Astrocyte (in vitro differentiated cells and primary cell): ENCODE measurements around the gene MON2. TPM values are rescaled to one million over a fixed set of nuclear protein-coding genes. Genes with fewer than 3 reads are reported as not detected.

Experiments used
- DNase-seq: peaks from one replicate; pipeline ENCODE4 v3.0.0-alpha.2; 2010; ENCODE audit warnings: low read depth
- FAIRE-seq: peaks from 2 replicates; lab custom pipeline; 2011; peaks lifted over from hg19 to GRCh38; lab: Jason Lieb, UNC
- H2AFZ ChIP-seq: 2 replicates; pipeline ENCODE4 v1.6.0; 2012; ENCODE audit warnings: low read depth, low read length, inconsistent platforms
- H3K27ac ChIP-seq: 2 replicates; pipeline ENCODE4 v1.5.1; 2011; ENCODE audit warnings: low read depth, low read length, inconsistent platforms
- H3K27me3 ChIP-seq: 2 replicates; pipeline ENCODE4 v1.6.0; 2011; ENCODE audit warnings: low read length, inconsistent platforms; ENCODE audit not compliant: insufficient read depth
- H3K36me3 ChIP-seq: 2 replicates; pipeline ENCODE4 v1.5.1; 2011; ENCODE audit warnings: low read length, inconsistent platforms; ENCODE audit not compliant: insufficient read depth
- H3K4me1 ChIP-seq: 2 replicates; pipeline ENCODE4 v1.5.1; 2011; ENCODE audit warnings: low read length, inconsistent platforms; ENCODE audit not compliant: insufficient read depth
- H3K4me2 ChIP-seq: 2 replicates; pipeline ENCODE4 v1.6.0; 2012; ENCODE audit warnings: low read length, inconsistent platforms
- H3K4me3 ChIP-seq: 2 replicates; pipeline ENCODE4 v1.5.1; 2011; ENCODE audit warnings: low read depth, mild to moderate bottlenecking, low read length, inconsistent platforms; ENCODE audit not compliant: insufficient read depth
- H3K79me2 ChIP-seq: 2 replicates; pipeline ENCODE4 v1.6.0; 2012; ENCODE audit warnings: mild to moderate bottlenecking, low read length, inconsistent platforms; ENCODE audit not compliant: insufficient read depth
- H3K9ac ChIP-seq: 2 replicates; pipeline ENCODE4 v1.6.0; 2012; ENCODE audit warnings: mild to moderate bottlenecking, low read length, inconsistent platforms
- H3K9me3 ChIP-seq: 2 replicates; pipeline ENCODE4 v1.5.1; 2012; ENCODE audit warnings: low read depth, mild to moderate bottlenecking, low read length, inconsistent platforms; ENCODE audit not compliant: insufficient read depth
- H4K20me1 ChIP-seq: 2 replicates; pipeline ENCODE4 v1.6.0; 2012; ENCODE audit warnings: low read length, inconsistent platforms; ENCODE audit not compliant: insufficient read depth
- H3K27ac Mint-ChIP-seq: one replicate; pipeline ENCODE4 v1.8.0; 2021; ENCODE audit warnings: mild to moderate bottlenecking, mixed read lengths; ENCODE audit not compliant: unreplicated experiment
- H3K27me3 Mint-ChIP-seq: one replicate; pipeline ENCODE4 v1.8.0; 2021; ENCODE audit warnings: low read depth, mixed read lengths; ENCODE audit not compliant: unreplicated experiment
- H3K36me3 Mint-ChIP-seq: one replicate; pipeline ENCODE4 v1.8.0; 2021; ENCODE audit warnings: low read depth, mixed read lengths; ENCODE audit not compliant: unreplicated experiment
- H3K4me1 Mint-ChIP-seq: one replicate; pipeline ENCODE4 v1.8.0; 2021; ENCODE audit warnings: low read depth, mixed read lengths; ENCODE audit not compliant: unreplicated experiment
- H3K4me3 Mint-ChIP-seq: one replicate; pipeline ENCODE4 v1.8.0; 2021; ENCODE audit warnings: mild to moderate bottlenecking, moderate library complexity, mixed read lengths; ENCODE audit not compliant: unreplicated experiment
- H3K9me3 Mint-ChIP-seq: one replicate; pipeline ENCODE4 v1.8.0; 2021; ENCODE audit warnings: mild to moderate bottlenecking, mixed read lengths; ENCODE audit not compliant: unreplicated experiment
- EZH2 ChIP-seq: IDR thresholded peaks from 2 replicates; pipeline ENCODE4 v1.6.1; 2012; ENCODE audit warnings: mild to moderate bottlenecking, low read length, inconsistent platforms; ENCODE audit not compliant: insufficient read depth
- total RNA-seq: library from RNA; stranded (reverse); gene quantifications from 2 replicates; pipeline ENCODE4 v1.2.1, GENCODE V29; 2021
- TF ChIP-seq, protein P1 (sequence below): IDR thresholded peaks from 2 replicates; pipeline ENCODE4 v1.5.1; 2011; ENCODE audit warnings: low read depth, mild to moderate bottlenecking, inconsistent platforms, low read length, moderate library complexity; ENCODE audit not compliant: insufficient read depth

The MON2 gene
- total RNA-seq, 1 donor from 2014 or later, result 39.7 TPM

DNA sequence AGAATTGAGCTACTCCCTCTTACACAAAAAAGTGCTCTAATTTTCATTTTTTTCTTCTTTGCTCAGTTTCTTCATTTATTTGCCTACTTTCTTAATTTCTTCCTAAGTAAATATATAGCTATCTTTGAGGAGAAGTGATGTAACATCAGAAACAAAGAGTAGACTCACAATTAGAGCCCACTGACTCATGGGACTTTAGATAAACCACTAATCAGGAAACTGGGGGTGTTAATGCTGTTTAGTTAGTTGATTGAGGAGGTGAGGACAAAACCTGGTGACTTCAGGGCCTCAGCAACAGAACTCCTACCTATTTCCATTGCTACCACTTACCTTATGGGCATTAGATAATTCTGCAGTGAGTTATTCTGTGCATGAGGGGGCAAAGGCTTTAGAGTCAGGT, 151.7 kb downstream of the MON2 start:
- Histone ChIP-seq H3K79me2 (no peaks in the 10 kb centered on the region), H3K27me3 (no peaks in the 10 kb centered on the region), H3K4me3 (no peak overlapping the region), H3K27ac (no peak overlapping the region), H3K9ac (no peak overlapping the region), H3K36me3 (peaks cover 2% of the 10 kb centered on the region), H2AFZ (no peak overlapping the region), H3K4me1 (no peaks in the 10 kb centered on the region), H3K9me3 (no peaks in the 10 kb centered on the region), H4K20me1 (no peaks in the 10 kb centered on the region), H3K4me2 (no peak overlapping the region)
- FAIRE-seq, result no peak
- Mint-ChIP-seq H3K27ac (no peak overlapping the region), H3K4me1 (no peaks in the 10 kb centered on the region), H3K9me3 (no peaks in the 10 kb centered on the region), H3K4me3 (no peak overlapping the region), H3K36me3 (no peaks in the 10 kb centered on the region), H3K27me3 (no peaks in the 10 kb centered on the region)
- DNase-seq, result no peak
- no peak for TF ChIP-seq EZH2
- TF ChIP-seq, protein P1, sequence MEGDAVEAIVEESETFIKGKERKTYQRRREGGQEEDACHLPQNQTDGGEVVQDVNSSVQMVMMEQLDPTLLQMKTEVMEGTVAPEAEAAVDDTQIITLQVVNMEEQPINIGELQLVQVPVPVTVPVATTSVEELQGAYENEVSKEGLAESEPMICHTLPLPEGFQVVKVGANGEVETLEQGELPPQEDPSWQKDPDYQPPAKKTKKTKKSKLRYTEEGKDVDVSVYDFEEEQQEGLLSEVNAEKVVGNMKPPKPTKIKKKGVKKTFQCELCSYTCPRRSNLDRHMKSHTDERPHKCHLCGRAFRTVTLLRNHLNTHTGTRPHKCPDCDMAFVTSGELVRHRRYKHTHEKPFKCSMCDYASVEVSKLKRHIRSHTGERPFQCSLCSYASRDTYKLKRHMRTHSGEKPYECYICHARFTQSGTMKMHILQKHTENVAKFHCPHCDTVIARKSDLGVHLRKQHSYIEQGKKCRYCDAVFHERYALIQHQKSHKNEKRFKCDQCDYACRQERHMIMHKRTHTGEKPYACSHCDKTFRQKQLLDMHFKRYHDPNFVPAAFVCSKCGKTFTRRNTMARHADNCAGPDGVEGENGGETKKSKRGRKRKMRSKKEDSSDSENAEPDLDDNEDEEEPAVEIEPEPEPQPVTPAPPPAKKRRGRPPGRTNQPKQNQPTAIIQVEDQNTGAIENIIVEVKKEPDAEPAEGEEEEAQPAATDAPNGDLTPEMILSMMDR, result no peak

DNA sequence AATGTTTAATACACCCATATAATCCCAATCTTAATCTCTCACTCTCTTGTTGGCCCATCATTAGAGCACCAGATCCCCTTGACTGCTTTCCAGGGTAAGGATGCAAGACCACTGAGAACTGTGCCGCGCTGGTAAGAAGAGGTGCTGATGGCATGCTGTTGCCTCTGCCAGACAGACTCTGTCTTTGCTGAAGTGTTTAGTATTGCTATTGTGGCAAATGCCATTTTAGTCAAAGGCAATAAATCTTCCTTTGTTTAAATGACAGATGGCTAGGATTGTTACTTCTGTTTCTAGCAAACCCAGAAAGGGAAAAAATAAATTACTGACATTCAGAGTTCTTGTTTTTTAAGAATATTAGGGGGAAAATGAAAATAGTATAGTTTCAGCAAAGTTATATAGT, 152.3 kb downstream of the MON2 start:
- H3K27me3 Mint-ChIP-seq, result no peaks in the 10 kb centered on the region
- no peaks in the 10 kb centered on the region for H3K79me2 ChIP-seq
- TF ChIP-seq EZH2, result no peak
- TF ChIP-seq, protein P1, result no peak
- no peaks in the 10 kb centered on the region for H3K9me3 Mint-ChIP-seq
- H3K36me3 Mint-ChIP-seq, result no peaks in the 10 kb centered on the region
- H3K27ac Mint-ChIP-seq, result no peak overlapping the region
- no peak overlapping the region for H3K4me2 ChIP-seq
- no peaks in the 10 kb centered on the region for H3K4me1 Mint-ChIP-seq
- H4K20me1 ChIP-seq, result no peaks in the 10 kb centered on the region
- H3K4me3 Mint-ChIP-seq, result no peak overlapping the region
- no peak overlapping the region for H2AFZ ChIP-seq
- H3K27me3 ChIP-seq, result no peaks in the 10 kb centered on the region
- H3K27ac ChIP-seq, result no peak overlapping the region
- DNase-seq (no peak), FAIRE-seq (no peak)
- H3K36me3 ChIP-seq, result no peaks in the 10 kb centered on the region
- no peak overlapping the region for H3K4me3 ChIP-seq
- H3K9me3 ChIP-seq, result no peaks in the 10 kb centered on the region
- H3K9ac ChIP-seq, result no peak overlapping the region
- H3K4me1 ChIP-seq, result no peaks in the 10 kb centered on the region

DNA sequence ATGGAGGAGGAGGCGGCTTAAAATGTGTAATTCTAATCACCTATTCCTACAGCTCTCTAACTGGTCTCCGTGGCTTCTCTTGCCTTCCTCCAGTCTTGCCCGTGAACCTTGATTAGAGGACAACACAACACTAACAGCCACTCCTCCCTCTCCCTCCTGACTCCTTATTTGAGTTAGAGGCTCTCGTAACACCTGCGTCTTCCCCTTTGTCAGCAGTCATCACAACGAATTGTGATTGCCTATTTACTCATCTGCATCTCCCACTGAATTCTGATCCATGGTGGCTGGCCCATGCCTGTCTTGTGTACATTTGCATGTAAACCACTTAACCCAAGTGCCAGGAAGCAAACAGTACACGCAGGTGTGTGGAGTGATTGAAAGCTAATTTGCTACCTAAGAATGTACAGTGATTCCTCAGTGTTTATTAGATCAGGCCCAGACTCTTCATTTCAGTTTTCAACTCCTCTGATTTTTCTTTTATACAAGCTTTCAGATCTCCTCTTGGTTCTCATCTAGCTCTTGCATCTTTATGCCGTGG, 154.5 kb downstream of the MON2 start:
- H3K9me3 Mint-ChIP-seq, result no peaks in the 10 kb centered on the region
- no peak for TF ChIP-seq EZH2
- TF ChIP-seq, protein P1, result no peak
- no peak for DNase-seq
- no peak overlapping the region for H3K4me2 ChIP-seq
- H3K79me2 ChIP-seq, result no peaks in the 10 kb centered on the region
- H2AFZ ChIP-seq, result no peak overlapping the region
- H3K36me3 Mint-ChIP-seq, result no peaks in the 10 kb centered on the region
- no peak for FAIRE-seq
- no peaks in the 10 kb centered on the region for H3K9me3 ChIP-seq
- no peaks in the 10 kb centered on the region for H3K4me1 ChIP-seq
- H3K27me3 ChIP-seq, result no peaks in the 10 kb centered on the region
- no peak overlapping the region for H3K4me3 Mint-ChIP-seq
- no peaks in the 10 kb centered on the region for H4K20me1 ChIP-seq
- no peak overlapping the region for H3K4me3 ChIP-seq
- H3K27ac Mint-ChIP-seq, result no peak overlapping the region
- H3K36me3 ChIP-seq, result no peaks in the 10 kb centered on the region
- H3K4me1 Mint-ChIP-seq, result peaks cover 6% of the 10 kb centered on the region
- H3K27me3 Mint-ChIP-seq, result no peaks in the 10 kb centered on the region
- no peak overlapping the region for H3K27ac ChIP-seq
- H3K9ac ChIP-seq, result no peak overlapping the region
